GM21367 (cell line): Measurements from ENCODE around the gene TBC1D3.
"Not testable (repeated sequence)": the region's sequence is repeated elsewhere in the genome, so short reads cannot be mapped to it uniquely, and the experiment has no call there.

Experiments used
- ATAC-seq: cut with Tn5 transposase; IDR thresholded peaks from one replicate; pipeline ENCODE4 v1.9.1; 2021; ENCODE audit not compliant: unreplicated experiment

The TBC1D3 gene

DNA sequence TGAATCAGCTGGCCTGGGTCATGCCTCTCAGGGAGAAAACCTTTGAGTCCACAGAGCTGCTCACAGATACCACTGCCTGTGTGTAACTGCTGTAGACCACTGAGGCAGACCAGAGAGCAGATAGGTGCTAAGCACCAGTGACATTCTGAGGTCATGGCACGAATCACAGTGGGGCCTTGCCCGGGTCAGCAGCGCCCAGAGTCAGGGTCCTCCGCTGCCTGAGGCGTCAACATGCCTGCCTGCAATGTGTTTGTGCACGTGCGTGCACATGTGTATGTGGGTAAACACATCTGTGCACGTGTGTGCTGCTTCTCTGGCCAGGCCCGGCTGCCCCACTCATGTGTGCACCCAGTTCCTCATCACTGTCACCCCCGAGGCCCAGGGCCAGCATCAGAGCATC is at the start of gene TBC1D3:
Gene TBC1D3, minus strand, starts transcription at position 101 of the 400 bp plus-strand sequence. CDS start 1,526 bp downstream, outside the sequence.
- ATAC-seq = not testable (repeated sequence)

DNA sequence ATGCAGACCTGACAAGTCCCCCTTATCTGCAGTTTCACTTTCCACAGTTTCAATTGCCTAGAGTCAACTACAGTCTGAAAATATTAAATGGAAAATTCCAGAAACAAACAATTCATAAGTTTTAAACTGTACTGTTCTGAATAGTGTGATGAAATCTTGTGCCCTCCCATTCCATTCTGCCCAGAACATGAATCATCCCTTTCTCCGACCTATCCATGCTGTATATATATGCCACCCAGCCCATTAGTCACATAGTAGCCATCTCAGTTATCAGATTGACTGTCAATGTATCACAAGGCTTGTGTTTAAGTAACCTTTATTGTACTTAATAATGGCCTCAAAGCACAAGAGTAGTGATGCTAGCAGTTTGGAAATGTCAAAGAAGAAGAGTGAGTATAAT is 40.4 kb upstream of the TBC1D3 start:
- not testable (repeated sequence) for ATAC-seq

- ATAC-seq = not testable (repeated sequence)
Measured at GRCh38 chr17:38225844-38226495, 33.6 kb upstream of the TBC1D3 start.

- ATAC-seq = not testable (repeated sequence)
Measured at GRCh38 chr17:38220867-38221266, 28.5 kb upstream of the TBC1D3 start.

GRCh38 chr17:38200271-38200670 is 7.9 kb upstream of the TBC1D3 start:
- ATAC-seq = not testable (repeated sequence)

DNA sequence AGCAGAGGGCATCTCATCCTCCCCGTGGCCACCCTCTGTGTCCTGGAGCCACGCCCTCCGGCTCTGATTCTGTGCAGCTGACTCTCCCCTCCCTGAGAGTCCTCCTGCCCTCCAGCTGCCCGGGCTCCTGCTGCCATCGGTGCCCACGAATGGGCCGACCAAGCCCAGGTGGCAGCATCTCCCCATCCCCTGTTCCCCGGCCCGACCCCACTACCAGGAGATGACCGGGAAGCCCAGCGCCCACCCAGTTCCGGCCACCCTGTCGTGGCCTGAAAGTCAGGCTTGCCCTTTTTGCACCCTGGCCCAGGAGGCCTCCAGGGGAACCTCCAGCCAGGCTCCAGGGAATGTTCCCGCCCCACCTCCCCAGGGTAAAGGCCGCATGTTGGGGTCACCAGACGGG is 57.5 kb downstream of the TBC1D3 start:
- ATAC-seq = not testable (repeated sequence)
